Panc1 (cell line): ENCODE data around the gene IL18RAP. TPM values are rescaled to one million over a fixed set of nuclear protein-coding genes. Genes with fewer than 3 reads are reported as not detected.

Source experiments
- ATAC-seq: fragments of 200-7000 bp; cut with Tn5 transposase; 2 replicates; pipeline ENCODE4 v1.9.1; 2020; ENCODE audit warnings: mild to moderate bottlenecking, moderate library complexity
- BruUV-seq: library from RNA; stranded (reverse); fragments of 400-500 nt; replicated peaks from 2 replicates; lab custom pipeline; 2021; lab: Mats Ljungman, UMichigan
- CTCF ChIA-PET: fragments of 300-600 bp; sonication (Branson Sonifier 250); formaldehyde crosslinking; loops from one replicate; lab custom pipeline; 2022; ENCODE audit warnings: antibody characterized with exemption; lab: Charles Lee
- POLR2A ChIA-PET: fragments of 300-600 bp; sonication (Branson Sonifier 250); formaldehyde crosslinking; loops from one replicate; lab custom pipeline; 2022; ENCODE audit warnings: antibody characterized with exemption; lab: Charles Lee
- DNase-seq: peaks from one replicate; pipeline ENCODE4 v3.0.0-alpha.2; 2010; ENCODE audit warnings: low read depth, low spot score
- H3K27ac ChIP-seq: 2 replicates; pipeline ENCODE4 v1.5.1; 2011; ENCODE audit warnings: mild to moderate bottlenecking, low read length, inconsistent platforms
- H3K27me3 ChIP-seq: fragments of 200-500 bp; sonication (Bioruptor generic); 2 replicates; pipeline ENCODE4 v1.6.0; 2014; ENCODE audit warnings: low read length, inconsistent platforms; ENCODE audit not compliant: control insufficient read depth, insufficient read depth
- H3K36me3 ChIP-seq: fragments of 200-500 bp; sonication (Bioruptor generic); 2 replicates; pipeline ENCODE4 v1.5.1; 2014; ENCODE audit warnings: inconsistent platforms, mild to moderate bottlenecking, low read length, moderate library complexity; ENCODE audit not compliant: control insufficient read depth, insufficient read depth
- H3K4me1 ChIP-seq: 2 replicates; pipeline ENCODE4 v1.5.1; 2011; ENCODE audit warnings: inconsistent platforms, mild to moderate bottlenecking, low read length, moderate library complexity; ENCODE audit not compliant: control insufficient read depth, insufficient read depth
- H3K4me3 ChIP-seq, 2 experiments: 2 replicates each; pipeline ENCODE4 v1.5.1; 2011 to 2012; ENCODE audit warnings: low read depth in 2 of 2, low read length in 2 of 2, mild to moderate bottlenecking in 2 of 2, inconsistent platforms in 1 of 2, moderate library complexity in 1 of 2
- H3K9me3 ChIP-seq: fragments of 200-500 bp; sonication (Bioruptor generic); 2 replicates; pipeline ENCODE4 v1.5.1; 2014; ENCODE audit warnings: low read depth, mild to moderate bottlenecking, inconsistent platforms, low read length, moderate library complexity; ENCODE audit not compliant: control insufficient read depth, insufficient read depth
- CTCF ChIP-seq: fragments of 450-650 bp; IDR thresholded peaks from 2 replicates; pipeline ENCODE4 v1.5.1; 2017; ENCODE audit warnings: mild to moderate bottlenecking
- POLR2AphosphoS5 ChIP-seq: IDR thresholded peaks from 2 replicates; pipeline ENCODE4 v1.6.1; 2012; ENCODE audit warnings: mild to moderate bottlenecking, low read depth, low read length, moderate library complexity
- REST ChIP-seq, 2 experiments: IDR thresholded peaks; 2 replicates each; pipeline ENCODE4 v1.6.1; 2011 to 2012; ENCODE audit warnings: low read depth in 2 of 2, control low read depth in 1 of 2, low read length in 1 of 2, mild to moderate bottlenecking in 1 of 2, moderate library complexity in 1 of 2; ENCODE audit not compliant: insufficient read depth in 1 of 2
- SIN3A ChIP-seq: IDR thresholded peaks from 2 replicates; pipeline ENCODE4 v1.6.1; 2012; ENCODE audit warnings: low read depth, mild to moderate bottlenecking, low read length, moderate library complexity, borderline replicate concordance; ENCODE audit not compliant: insufficient read depth
- TCF7L2 ChIP-seq: IDR thresholded peaks from 2 replicates; pipeline ENCODE4 v1.6.1; 2011; ENCODE audit warnings: mild to moderate bottlenecking, low read depth, low read length, inconsistent platforms
- in situ Hi-C: cut with HindIII; loops from 2 replicates; pipeline ENCODE4 v1.10.0; 2016; ENCODE audit warnings: low sequenced_read_pairs, low pct_unique_long_range_greater_than_20kb
- intact Hi-C: fragments of 100-400 bp; cut with micrococcal nuclease; formaldehyde crosslinking; loops from one replicate; pipeline ENCODE4 v1.10.0; 2022; ENCODE audit not compliant: unreplicated experiment
- total RNA-seq: library from RNA; stranded (reverse); gene quantifications from one replicate; pipeline ENCODE4 v1.2.1, GENCODE V29; 2021; ENCODE audit not compliant: unreplicated experiment

IL18RAP gene
- total RNA-seq, 1 experiment from 2014 or later = not detected

GRCh38 chr2:102451968-102452367 lies 29.0 kb downstream of the IL18RAP start:
- no peaks in the 10 kb centered on the region for H3K4me1 ChIP-seq
- CTCF ChIA-PET = no interaction called here
- POLR2A ChIA-PET = no interaction called here
- no TSS peak for BruUV-seq
- TF ChIP-seq CTCF (no peak), POLR2AphosphoS5 (no peak), TCF7L2 (no peak), SIN3A (no peak), REST (IDR thresholded peaks at IDR 0.05; ENCODE audit: insufficient read depth in 1 of 2, low read depth in 2 of 2, low read length in 1 of 2) (no peak)
- intact Hi-C loops = no loop called here
- no peaks in the 10 kb centered on the region for H3K9me3 ChIP-seq
- no peak overlapping the region for H3K27ac ChIP-seq
- no peak overlapping the region for H3K4me3 ChIP-seq
- in situ Hi-C loops = no loop called here
- ATAC-seq (no peak), DNase-seq (no peak)
- no peaks in the 10 kb centered on the region for H3K36me3 ChIP-seq
- H3K27me3 ChIP-seq = peaks cover 2% of the 10 kb centered on the region; the same call in 1 of the 2 replicates

GRCh38 chr2:102453501-102453900 lies 30.5 kb downstream of the IL18RAP start:
- H3K27ac ChIP-seq = no peak overlapping the region
- no peak for DNase-seq
- intact Hi-C loops (no loop called here), in situ Hi-C loops (no loop called here)
- POLR2A ChIA-PET = no interaction called here
- H3K27me3 ChIP-seq = peaks cover 2% of the 10 kb centered on the region; the same call in 1 of the 2 replicates
- no peaks in the 10 kb centered on the region for H3K36me3 ChIP-seq
- TF ChIP-seq SIN3A = no peak
- TF ChIP-seq TCF7L2 = no peak
- no peak for TF ChIP-seq POLR2AphosphoS5
- TF ChIP-seq REST (IDR thresholded peaks at IDR 0.05; ENCODE audit: insufficient read depth in 1 of 2, low read depth in 2 of 2, low read length in 1 of 2) = no peak
- TF ChIP-seq CTCF = no peak
- H3K4me3 ChIP-seq = no peak overlapping the region
- BruUV-seq = no TSS peak
- ATAC-seq = no peak
- no peaks in the 10 kb centered on the region for H3K9me3 ChIP-seq
- no peaks in the 10 kb centered on the region for H3K4me1 ChIP-seq
- CTCF ChIA-PET = no interaction called here
